Measurements from ENCODE around the gene HOXC5.

Gene HOXC5

DNA sequence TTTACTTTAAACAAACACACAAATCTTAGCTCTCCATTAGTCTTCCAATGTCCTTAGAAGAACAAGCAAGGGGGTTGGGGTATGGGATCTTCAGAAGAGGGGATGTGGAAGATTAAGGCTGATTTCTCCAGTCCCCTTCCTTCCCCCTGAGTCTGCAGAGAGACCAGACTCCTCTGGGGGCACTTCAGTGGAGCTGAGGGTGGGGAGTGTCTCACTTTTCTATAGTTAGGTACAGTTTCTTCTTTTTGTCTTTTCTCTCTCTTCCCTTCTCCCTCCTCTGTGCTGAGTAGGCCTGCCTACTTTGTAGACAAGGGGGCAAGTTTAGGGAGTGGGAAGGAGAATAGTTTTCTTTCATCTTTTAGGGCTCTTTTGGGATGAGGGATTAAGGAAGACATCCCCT lies 23.3 kb downstream of the HOXC5 start:
- TF ChIP-seq, protein P1, sequence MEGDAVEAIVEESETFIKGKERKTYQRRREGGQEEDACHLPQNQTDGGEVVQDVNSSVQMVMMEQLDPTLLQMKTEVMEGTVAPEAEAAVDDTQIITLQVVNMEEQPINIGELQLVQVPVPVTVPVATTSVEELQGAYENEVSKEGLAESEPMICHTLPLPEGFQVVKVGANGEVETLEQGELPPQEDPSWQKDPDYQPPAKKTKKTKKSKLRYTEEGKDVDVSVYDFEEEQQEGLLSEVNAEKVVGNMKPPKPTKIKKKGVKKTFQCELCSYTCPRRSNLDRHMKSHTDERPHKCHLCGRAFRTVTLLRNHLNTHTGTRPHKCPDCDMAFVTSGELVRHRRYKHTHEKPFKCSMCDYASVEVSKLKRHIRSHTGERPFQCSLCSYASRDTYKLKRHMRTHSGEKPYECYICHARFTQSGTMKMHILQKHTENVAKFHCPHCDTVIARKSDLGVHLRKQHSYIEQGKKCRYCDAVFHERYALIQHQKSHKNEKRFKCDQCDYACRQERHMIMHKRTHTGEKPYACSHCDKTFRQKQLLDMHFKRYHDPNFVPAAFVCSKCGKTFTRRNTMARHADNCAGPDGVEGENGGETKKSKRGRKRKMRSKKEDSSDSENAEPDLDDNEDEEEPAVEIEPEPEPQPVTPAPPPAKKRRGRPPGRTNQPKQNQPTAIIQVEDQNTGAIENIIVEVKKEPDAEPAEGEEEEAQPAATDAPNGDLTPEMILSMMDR (IDR thresholded peaks at IDR 0.05; ENCODE audit: low read depth, low read length, missing control alignments): no peak
- DNase-seq (ENCODE audit: extremely low read depth, low read depth): no peak
- H3K4me3 ChIP-seq (replicated peaks; ENCODE audit: low read depth, low read length): no peak overlapping the region

- TF ChIP-seq, protein P1 (IDR thresholded peaks at IDR 0.05; ENCODE audit: low read depth, low read length, missing control alignments): no peak
- no peak overlapping the region for H3K4me3 ChIP-seq (replicated peaks; ENCODE audit: low read depth, low read length)
These were observed 25.4 kb downstream of the HOXC5 start for GRCh38 chr12:54058128-54058768.

DNA sequence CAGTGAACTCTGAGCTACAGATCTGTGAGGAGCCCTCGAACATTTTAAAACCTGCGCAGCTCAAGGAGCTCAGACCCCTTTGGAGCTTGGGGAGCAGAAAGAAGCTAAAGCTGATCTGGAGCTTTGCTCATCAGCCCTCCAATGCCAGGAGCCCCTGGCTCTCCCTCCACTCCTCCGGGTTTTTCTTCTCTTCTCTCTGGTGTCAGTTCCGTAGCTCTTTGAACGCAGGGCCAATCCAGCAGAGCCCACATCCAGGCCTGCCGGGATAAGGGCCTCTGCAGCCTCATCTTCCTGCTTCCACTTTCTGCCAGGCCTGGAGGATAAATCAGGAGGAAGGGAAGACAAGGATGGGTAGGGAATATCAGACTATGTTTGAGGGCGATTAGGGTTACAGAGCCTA lies 26.8 kb downstream of the HOXC5 start:
- TF ChIP-seq, protein P1 (IDR thresholded peaks at IDR 0.05; ENCODE audit: low read depth, low read length, missing control alignments): no peak
- no peak for DNase-seq (ENCODE audit: extremely low read depth, low read depth)
- H3K4me3 ChIP-seq (replicated peaks; ENCODE audit: low read depth, low read length): no peak overlapping the region

More at GRCh38 chr12:54058128-54058768, 25.4 kb downstream of the HOXC5 start:
- no peak for DNase-seq (ENCODE audit: extremely low read depth, low read depth)

DNA sequence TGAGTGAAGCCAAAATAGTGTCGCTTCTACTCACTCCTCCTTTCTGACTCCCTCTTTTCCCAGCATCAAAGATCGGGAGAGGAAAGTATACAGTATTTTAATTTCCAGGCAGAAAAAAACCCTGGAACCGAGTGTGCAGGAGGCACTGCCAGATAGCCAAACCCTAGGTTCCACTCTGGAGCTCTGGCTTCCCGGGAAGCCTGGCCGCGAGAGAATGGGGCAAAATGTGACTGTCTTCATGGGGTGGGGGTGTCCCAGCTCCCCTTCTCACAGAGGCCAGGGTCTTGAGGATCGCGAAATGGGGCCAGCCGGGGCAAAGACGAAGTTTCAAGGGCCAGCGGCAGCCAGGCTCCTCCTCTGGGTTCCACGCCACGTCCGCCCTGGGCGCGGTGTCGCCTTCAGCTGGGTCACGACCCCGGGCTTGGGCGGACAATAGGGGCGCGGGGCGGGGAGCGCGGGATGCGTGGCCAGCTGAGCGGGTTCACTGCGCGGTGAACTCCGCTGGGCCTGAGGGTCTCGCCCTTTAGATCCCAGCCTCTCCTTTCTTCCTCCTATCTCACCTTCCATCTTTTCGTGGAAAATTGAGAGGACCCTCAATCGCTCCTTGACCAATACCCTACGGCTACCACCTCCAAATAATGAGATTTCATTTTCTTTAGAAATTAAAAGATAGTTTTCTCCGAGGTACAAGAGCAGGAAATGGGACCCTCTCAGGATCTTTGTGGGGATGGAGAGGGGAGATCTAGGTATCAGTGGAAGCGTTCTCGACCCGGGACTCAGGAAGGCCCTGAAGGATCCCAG lies 27.5 kb downstream of the HOXC5 start:
- TF ChIP-seq, protein P1 (IDR thresholded peaks at IDR 0.05; ENCODE audit: low read depth, low read length, missing control alignments): no peak
- H3K4me3 ChIP-seq (replicated peaks; ENCODE audit: low read depth, low read length): no peak overlapping the region

GRCh38 chr12:54060975-54061778 lies 28.3 kb downstream of the HOXC5 start:
- no peak for DNase-seq (ENCODE audit: extremely low read depth, low read depth)
- H3K4me3 ChIP-seq (replicated peaks; ENCODE audit: low read depth, low read length): no peak overlapping the region
- TF ChIP-seq, protein P1 (IDR thresholded peaks at IDR 0.05; ENCODE audit: low read depth, low read length, missing control alignments): no peak

More for the DNA sequence above, 27.5 kb downstream of the HOXC5 start:
- DNase-seq (ENCODE audit: extremely low read depth, low read depth): no peak

DNA sequence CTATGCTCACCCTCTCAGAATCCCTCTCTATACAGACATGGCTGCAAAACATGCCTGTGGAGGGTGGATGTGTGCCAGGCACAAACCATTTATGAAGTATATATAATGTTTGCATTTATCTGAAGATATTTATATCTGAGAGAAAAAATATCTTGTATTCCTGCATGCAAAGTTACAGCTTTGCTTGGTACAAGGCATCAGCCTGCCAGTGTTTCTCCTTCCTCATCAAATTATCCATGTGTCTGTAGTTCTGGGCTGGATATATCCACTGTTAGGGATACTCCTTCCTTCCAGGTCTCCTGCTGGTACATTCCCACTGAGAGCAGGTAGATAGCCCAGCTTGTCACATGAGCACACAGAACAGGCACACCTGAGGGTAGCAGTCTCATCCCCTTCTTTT lies 32.8 kb downstream of the HOXC5 start:
- TF ChIP-seq, protein P1 (IDR thresholded peaks at IDR 0.05; ENCODE audit: low read depth, low read length, missing control alignments): no peak
- DNase-seq (ENCODE audit: extremely low read depth, low read depth): no peak
- H3K4me3 ChIP-seq (replicated peaks; ENCODE audit: low read depth, low read length): no peak overlapping the region

Measured in HFF-Myc (cell line).